Right lobe of liver (tissue), 4 donors: ENCODE data around the gene UBA6.

Source experiments
- CTCF ChIP-seq, 4 donors: fragments of 200-600 bp in 3 of 4; fragments of 450-650 bp in 1 of 4; IDR thresholded peaks; one replicate each; pipeline versions ENCODE4 v1.5.1 to v1.8.0; 2016 to 2022; ENCODE audit warnings: antibody characterized with exemption in 4 of 4, mild to moderate bottlenecking in 2 of 4
- POLR2A ChIP-seq: fragments of 450-650 bp; IDR thresholded peaks from one replicate; pipeline ENCODE4 v1.6.1; 2017; ENCODE audit warnings: antibody characterized with exemption, mild to moderate bottlenecking
- donor health status: DM: no; HTN: no; CAD: no.
- donor health status: DM: no; HTN: no; CAD: no.
- donor health status: DM: no; HTN: yes; CAD: no.

- TF ChIP-seq CTCF (IDR thresholded peaks at IDR 0.05): no peak
- no peak for TF ChIP-seq POLR2A
Measured at GRCh38 chr4:67634741-67635140, 66.2 kb downstream of the UBA6 start.
